ENCODE results near the gene STARD3NL.

DNA sequence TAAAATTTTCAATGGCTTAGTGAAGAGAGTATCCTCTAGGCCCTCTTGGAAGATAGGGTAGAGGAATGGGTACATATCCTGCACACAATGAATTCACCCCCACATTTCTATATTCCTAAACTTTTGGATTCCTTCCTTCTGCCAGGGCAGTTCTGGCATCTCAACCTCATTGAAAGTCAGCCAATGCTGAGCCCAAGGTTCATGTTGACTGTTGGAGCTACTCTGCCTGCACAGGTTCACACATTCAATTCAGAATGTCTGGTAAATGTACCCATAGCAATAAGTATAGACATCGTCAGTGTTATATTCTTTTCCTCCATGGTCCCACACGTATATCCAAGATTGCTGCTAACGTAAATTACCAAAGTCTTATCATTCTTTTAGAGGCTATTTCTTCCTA lies 48.9 kb upstream of the STARD3NL start:
- TF ChIP-seq, protein P1, sequence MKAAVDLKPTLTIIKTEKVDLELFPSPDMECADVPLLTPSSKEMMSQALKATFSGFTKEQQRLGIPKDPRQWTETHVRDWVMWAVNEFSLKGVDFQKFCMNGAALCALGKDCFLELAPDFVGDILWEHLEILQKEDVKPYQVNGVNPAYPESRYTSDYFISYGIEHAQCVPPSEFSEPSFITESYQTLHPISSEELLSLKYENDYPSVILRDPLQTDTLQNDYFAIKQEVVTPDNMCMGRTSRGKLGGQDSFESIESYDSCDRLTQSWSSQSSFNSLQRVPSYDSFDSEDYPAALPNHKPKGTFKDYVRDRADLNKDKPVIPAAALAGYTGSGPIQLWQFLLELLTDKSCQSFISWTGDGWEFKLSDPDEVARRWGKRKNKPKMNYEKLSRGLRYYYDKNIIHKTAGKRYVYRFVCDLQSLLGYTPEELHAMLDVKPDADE (IDR thresholded peaks at IDR 0.05) = no peak
- TF ChIP-seq, protein P2, sequence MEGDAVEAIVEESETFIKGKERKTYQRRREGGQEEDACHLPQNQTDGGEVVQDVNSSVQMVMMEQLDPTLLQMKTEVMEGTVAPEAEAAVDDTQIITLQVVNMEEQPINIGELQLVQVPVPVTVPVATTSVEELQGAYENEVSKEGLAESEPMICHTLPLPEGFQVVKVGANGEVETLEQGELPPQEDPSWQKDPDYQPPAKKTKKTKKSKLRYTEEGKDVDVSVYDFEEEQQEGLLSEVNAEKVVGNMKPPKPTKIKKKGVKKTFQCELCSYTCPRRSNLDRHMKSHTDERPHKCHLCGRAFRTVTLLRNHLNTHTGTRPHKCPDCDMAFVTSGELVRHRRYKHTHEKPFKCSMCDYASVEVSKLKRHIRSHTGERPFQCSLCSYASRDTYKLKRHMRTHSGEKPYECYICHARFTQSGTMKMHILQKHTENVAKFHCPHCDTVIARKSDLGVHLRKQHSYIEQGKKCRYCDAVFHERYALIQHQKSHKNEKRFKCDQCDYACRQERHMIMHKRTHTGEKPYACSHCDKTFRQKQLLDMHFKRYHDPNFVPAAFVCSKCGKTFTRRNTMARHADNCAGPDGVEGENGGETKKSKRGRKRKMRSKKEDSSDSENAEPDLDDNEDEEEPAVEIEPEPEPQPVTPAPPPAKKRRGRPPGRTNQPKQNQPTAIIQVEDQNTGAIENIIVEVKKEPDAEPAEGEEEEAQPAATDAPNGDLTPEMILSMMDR (conservative IDR thresholded peaks at IDR 0.05; ENCODE audit: low read depth in 2 of 2) = no peak
- TF ChIP-seq POLR2AphosphoS5 (IDR thresholded peaks at IDR 0.05; ENCODE audit: low read depth) = no peak
- no peak for TF ChIP-seq EZH2 (IDR thresholded peaks at IDR 0.05; ENCODE audit: low read depth, unreplicated experiment)
- no peak for TF ChIP-seq JUNB (IDR thresholded peaks at IDR 0.05; ENCODE audit: unreplicated experiment)
- TF ChIP-seq, protein P3, sequence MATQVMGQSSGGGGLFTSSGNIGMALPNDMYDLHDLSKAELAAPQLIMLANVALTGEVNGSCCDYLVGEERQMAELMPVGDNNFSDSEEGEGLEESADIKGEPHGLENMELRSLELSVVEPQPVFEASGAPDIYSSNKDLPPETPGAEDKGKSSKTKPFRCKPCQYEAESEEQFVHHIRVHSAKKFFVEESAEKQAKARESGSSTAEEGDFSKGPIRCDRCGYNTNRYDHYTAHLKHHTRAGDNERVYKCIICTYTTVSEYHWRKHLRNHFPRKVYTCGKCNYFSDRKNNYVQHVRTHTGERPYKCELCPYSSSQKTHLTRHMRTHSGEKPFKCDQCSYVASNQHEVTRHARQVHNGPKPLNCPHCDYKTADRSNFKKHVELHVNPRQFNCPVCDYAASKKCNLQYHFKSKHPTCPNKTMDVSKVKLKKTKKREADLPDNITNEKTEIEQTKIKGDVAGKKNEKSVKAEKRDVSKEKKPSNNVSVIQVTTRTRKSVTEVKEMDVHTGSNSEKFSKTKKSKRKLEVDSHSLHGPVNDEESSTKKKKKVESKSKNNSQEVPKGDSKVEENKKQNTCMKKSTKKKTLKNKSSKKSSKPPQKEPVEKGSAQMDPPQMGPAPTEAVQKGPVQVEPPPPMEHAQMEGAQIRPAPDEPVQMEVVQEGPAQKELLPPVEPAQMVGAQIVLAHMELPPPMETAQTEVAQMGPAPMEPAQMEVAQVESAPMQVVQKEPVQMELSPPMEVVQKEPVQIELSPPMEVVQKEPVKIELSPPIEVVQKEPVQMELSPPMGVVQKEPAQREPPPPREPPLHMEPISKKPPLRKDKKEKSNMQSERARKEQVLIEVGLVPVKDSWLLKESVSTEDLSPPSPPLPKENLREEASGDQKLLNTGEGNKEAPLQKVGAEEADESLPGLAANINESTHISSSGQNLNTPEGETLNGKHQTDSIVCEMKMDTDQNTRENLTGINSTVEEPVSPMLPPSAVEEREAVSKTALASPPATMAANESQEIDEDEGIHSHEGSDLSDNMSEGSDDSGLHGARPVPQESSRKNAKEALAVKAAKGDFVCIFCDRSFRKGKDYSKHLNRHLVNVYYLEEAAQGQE (IDR thresholded peaks at IDR 0.05; ENCODE audit: unreplicated experiment) = no peak
- no peak for TF ChIP-seq NANOG (IDR thresholded peaks at IDR 0.05; ENCODE audit: borderline replicate concordance)
- TF ChIP-seq EZH2phosphoT487 (IDR thresholded peaks at IDR 0.05; ENCODE audit: unreplicated experiment) = no peak
- TF ChIP-seq CREB1 (CRISPR knock-in tag; IDR thresholded peaks at IDR 0.05; ENCODE audit: low read depth) = no peak
- no peak for TF ChIP-seq ZNF331 (CRISPR knock-in tag; IDR thresholded peaks at IDR 0.05; ENCODE audit: low read depth)
- TF ChIP-seq STAT1 (IDR thresholded peaks at IDR 0.05; ENCODE audit: unreplicated experiment) = no peak
- no peak for TF ChIP-seq ZNF114 (CRISPR knock-in tag; IDR thresholded peaks at IDR 0.05)
